Endothelial cell of umbilical vein (primary cell): ENCODE results near the gene LZIC. TPM values are rescaled to one million over a fixed set of nuclear protein-coding genes. Genes with fewer than 3 reads are reported as not detected.

ENCODE experiments used
- BruUV-seq: library from RNA; stranded (reverse); fragments of 400-500 nt; replicated peaks from 2 replicates; lab custom pipeline; 2021; lab: Mats Ljungman, UMichigan
- CTCF ChIA-PET: fragments of 300-600, 350-600 bp; sonication (Branson Sonifier 250); formaldehyde crosslinking; loops from one replicate; lab custom pipeline; 2021; ENCODE audit warnings: antibody characterized with exemption, inconsistent platforms; lab: Charles Lee
- POLR2A ChIA-PET: fragments of 300-600, 350-600 bp; sonication (Branson Sonifier 250); formaldehyde crosslinking; loops from one replicate; lab custom pipeline; 2021; ENCODE audit warnings: antibody characterized with exemption, inconsistent platforms; lab: Charles Lee
- DNase-seq: peaks from one replicate; pipeline ENCODE4 v3.0.0-alpha.2; 2011; ENCODE audit warnings: low read depth, low spot score
- FAIRE-seq: peaks from 2 replicates; lab custom pipeline; 2011; peaks lifted over from hg19 to GRCh38; lab: Jason Lieb, UNC
- H2AFZ ChIP-seq: 2 replicates; pipeline ENCODE4 v1.6.0; 2012; ENCODE audit warnings: low read depth, low read length, control low read depth, inconsistent platforms
- H3K27ac ChIP-seq: 2 replicates; pipeline ENCODE4 v1.5.1; 2011; ENCODE audit warnings: low read depth, mild to moderate bottlenecking, control low read depth, low read length, moderate library complexity; ENCODE audit not compliant: insufficient read depth
- H3K27me3 ChIP-seq, 2 experiments: 2 replicates each; pipeline versions ENCODE4 v1.6.0 to v1.6.1; 2011; ENCODE audit warnings: low read length in 2 of 2, mixed read lengths in 1 of 2; ENCODE audit not compliant: control insufficient read depth in 2 of 2, insufficient read depth in 2 of 2
- H3K36me3 ChIP-seq, 2 experiments: 2 replicates in 1 of 2; 3 replicates in 1 of 2; pipeline ENCODE4 v1.5.1; 2011; ENCODE audit warnings: low read length in 2 of 2, mild to moderate bottlenecking in 1 of 2, moderate library complexity in 1 of 2; ENCODE audit not compliant: control insufficient read depth in 2 of 2, insufficient read depth in 2 of 2; ENCODE audit errors: extremely low read depth in 1 of 2
- H3K4me1 ChIP-seq: 3 replicates; pipeline ENCODE4 v1.5.1; 2011; ENCODE audit warnings: mild to moderate bottlenecking, low read length; ENCODE audit not compliant: control insufficient read depth, insufficient read depth; ENCODE audit errors: extremely low read depth
- H3K4me2 ChIP-seq: 2 replicates; pipeline ENCODE4 v1.6.1; 2011; ENCODE audit warnings: low read length, control low read depth, mixed read lengths; ENCODE audit not compliant: insufficient read depth
- H3K4me3 ChIP-seq, 3 experiments: fragments of 200-600 bp in 1 of 3; sonication (generic), shearing (Covaris generic) in 1 of 3; replicated peaks in 1 of 3; 2 replicates each; pipeline ENCODE4 v1.5.1; 2011 to 2016; ENCODE audit warnings: control low read depth in 3 of 3, low read length in 3 of 3, mild to moderate bottlenecking in 2 of 3, inconsistent platforms in 1 of 3, low read depth in 1 of 3, moderate library complexity in 1 of 3; ENCODE audit not compliant: insufficient read depth in 1 of 3
- H3K79me2 ChIP-seq: 2 replicates; pipeline ENCODE4 v1.6.0; 2012; ENCODE audit warnings: low read length, inconsistent platforms; ENCODE audit not compliant: control insufficient read depth, insufficient read depth
- H3K9ac ChIP-seq: replicated peaks from 2 replicates; pipeline ENCODE3; 2011; ENCODE audit warnings: low read length, control low read depth; ENCODE audit not compliant: insufficient read depth; ENCODE audit errors: extremely low read depth
- H3K9me1 ChIP-seq: replicated peaks from 3 replicates; pipeline ENCODE4 v1.6.0; 2011; ENCODE audit warnings: mild to moderate bottlenecking, low read length; ENCODE audit not compliant: control insufficient read depth, insufficient read depth; ENCODE audit errors: extremely low read depth
- H3K9me3 ChIP-seq: replicated peaks from 2 replicates; pipeline ENCODE4 v1.5.1; 2012; ENCODE audit warnings: low read length, inconsistent platforms; ENCODE audit not compliant: control insufficient read depth, insufficient read depth
- H4K20me1 ChIP-seq: replicated peaks from 2 replicates; pipeline ENCODE3; 2011; ENCODE audit warnings: mild to moderate bottlenecking, low read length; ENCODE audit not compliant: control insufficient read depth, insufficient read depth; ENCODE audit errors: extremely low read depth
- CTCF ChIP-seq, 2 donors: IDR thresholded peaks; 1 replicate in 1 of 2; 2 replicates in 1 of 2; pipeline ENCODE4 v1.5.1; 2011; ENCODE audit warnings: low read length in 2 of 2, mild to moderate bottlenecking in 2 of 2, moderate library complexity in 2 of 2, control low read depth in 1 of 2, inconsistent platforms in 1 of 2, low read depth in 1 of 2; ENCODE audit not compliant: insufficient read depth in 1 of 2; ENCODE audit errors: extremely low read depth in 1 of 2
- EZH2 ChIP-seq: IDR thresholded peaks from 2 replicates; pipeline ENCODE4 v1.6.1; 2012; ENCODE audit warnings: borderline replicate concordance, low read depth, mild to moderate bottlenecking, moderate library complexity, low read length, inconsistent platforms; ENCODE audit not compliant: severe bottlenecking
- FOS ChIP-seq: IDR thresholded peaks from 2 replicates; pipeline ENCODE4 v1.6.1; 2011; ENCODE audit warnings: mild to moderate bottlenecking, low read length, moderate library complexity, borderline replicate concordance; ENCODE audit not compliant: insufficient read depth
- GATA2 ChIP-seq: IDR thresholded peaks from 2 replicates; pipeline ENCODE4 v1.7.0; 2011; ENCODE audit warnings: low read depth, mild to moderate bottlenecking, moderate library complexity, mixed read lengths, low read length; ENCODE audit not compliant: insufficient read length, insufficient read depth
- JUN ChIP-seq: IDR thresholded peaks from 2 replicates; pipeline ENCODE4 v1.6.1; 2011; ENCODE audit warnings: borderline replicate concordance, low read depth; ENCODE audit not compliant: insufficient read length, insufficient read depth
- MAX ChIP-seq: IDR thresholded peaks from 2 replicates; pipeline ENCODE4 v1.6.1; 2011; ENCODE audit not compliant: insufficient read depth, insufficient read length
- MYC ChIP-seq: IDR thresholded peaks from one replicate; pipeline ENCODE4 v1.6.1; 2011; ENCODE audit warnings: mild to moderate bottlenecking, low read depth, low read length
- POLR2A ChIP-seq: IDR thresholded peaks from 2 replicates; pipeline ENCODE4 v1.6.1; 2012; ENCODE audit warnings: low read depth, mild to moderate bottlenecking, control low read depth, low read length
- POLR2AphosphoS5 ChIP-seq: IDR thresholded peaks from 2 replicates; pipeline ENCODE4 v1.6.1; 2012; ENCODE audit warnings: low read depth, mild to moderate bottlenecking, control low read depth, low read length, moderate library complexity; ENCODE audit not compliant: insufficient read depth
- dilution Hi-C: fragments of 300-500 bp; cut with MboI; formaldehyde crosslinking; loops from one replicate; pipeline ENCODE4 v1.15.0; 2019; ENCODE audit warnings: low sequenced_read_pairs; ENCODE audit not compliant: extremely low pct_ligation_motif_present
- intact Hi-C: fragments of 100-400 bp; cut with micrococcal nuclease; formaldehyde crosslinking; loops from one replicate; pipeline ENCODE4 v1.10.0; 2022
- polyA plus RNA-seq, 4 experiments: library from polyadenylated mRNA; depleted of rRNA in 3 of 4; stranded (reverse) in 3 of 4; unstranded in 1 of 4; fragments of >200 nt; gene quantifications; 2 replicates each; pipeline versions ENCODE4 v1.2.1 to v1.2.3, GENCODE V29; 2011 to 2012; ENCODE audit warnings: missing spikeins in 1 of 4
- total RNA-seq: library from RNA; stranded (reverse); gene quantifications from 2 replicates; pipeline ENCODE4 v1.2.3, GENCODE V29; 2021

Gene LZIC
- total and polyA plus RNA-seq, 2 donors (not counting 3 experiments of a cell fraction or from before 2014, with no cell fraction given), result 3.7 to 23.4 TPM

GRCh38 chr1:9927259-9927658 lies 15.9 kb downstream of the LZIC start:
- Histone ChIP-seq H3K4me3 (no peak overlapping the region), H2AFZ (no peak overlapping the region), H3K36me3 (no peaks in the 10 kb centered on the region), H3K27me3 (no peaks in the 10 kb centered on the region), H3K9me3 (no peaks in the 10 kb centered on the region), H4K20me1 (no peaks in the 10 kb centered on the region), H3K9me1 (no peaks in the 10 kb centered on the region), H3K9ac (no peak overlapping the region), H3K27ac (no peak overlapping the region), H3K79me2 (no peaks in the 10 kb centered on the region), H3K4me1 (no peaks in the 10 kb centered on the region), H3K4me2 (no peak overlapping the region)
- POLR2A ChIA-PET, result no interaction called here
- CTCF ChIA-PET, result no interaction called here
- dilution Hi-C loops, result no loop called here
- BruUV-seq, result no TSS peak
- peak; percentile 8 for FAIRE-seq
- TF ChIP-seq MAX (no peak), GATA2 (no peak), MYC (no peak), JUN (no peak), POLR2AphosphoS5 (no peak), EZH2 (no peak), POLR2A (no peak), CTCF (IDR thresholded peaks at IDR 0.05; ENCODE audit: extremely low read depth in 1 of 2, insufficient read depth in 1 of 2, low read depth in 1 of 2, low read length in 2 of 2) (no peak), FOS (no peak)
- DNase-seq, result no peak
- intact Hi-C loops, result no loop called here
